ENCODE results near the gene TEP1. TPM values are rescaled to one million over a fixed set of nuclear protein-coding genes. Genes with fewer than 3 reads are reported as not detected.
"Not testable (repeated sequence)": the region's sequence is repeated elsewhere in the genome, so short reads cannot be mapped to it uniquely, and the experiment has no call there.

TEP1 gene
- total and polyA plus RNA-seq, 2 experiments from 2014 or later, result 3.0 to 8.5 TPM

DNA sequence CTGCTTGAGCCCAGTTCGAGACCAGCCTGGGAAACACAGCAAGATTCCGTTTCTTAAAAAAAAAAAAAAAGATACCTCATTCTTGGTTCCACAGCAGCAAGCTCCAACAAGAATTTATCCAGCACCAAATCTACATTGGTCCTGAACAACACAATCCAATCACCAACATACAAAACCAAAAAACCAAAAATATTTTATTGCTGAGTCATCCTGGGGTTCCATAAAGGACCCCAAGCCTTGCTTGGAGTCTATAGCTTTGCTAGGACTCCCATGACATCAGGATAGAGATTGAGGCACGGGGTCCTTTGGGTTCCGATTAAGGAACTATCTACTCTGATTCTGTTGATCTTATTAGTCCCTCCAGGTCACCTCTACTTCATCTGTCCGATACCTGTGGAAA lies 33.6 kb upstream of the TEP1 start:
- peaks cover 51% of the 10 kb centered on the region for H3K36me3 ChIP-seq (ENCODE audit: insufficient read depth)
- no peak overlapping the region for H2AFZ ChIP-seq
- no peak overlapping the region for H3K4me3 ChIP-seq
- H3K9me2 ChIP-seq (ENCODE audit: insufficient read depth), result 0 out of 2 replicates have a peak, but pooled peaks cover 9% of the 10 kb centered on the region
- H3F3A ChIP-seq (replicated peaks; ENCODE audit: low read depth), result no peaks in the 10 kb centered on the region
- no peaks in the 10 kb centered on the region for H3K79me2 ChIP-seq (replicated peaks; ENCODE audit: insufficient read depth)
- Mint-ChIP-seq H3K4me1 (no peaks in the 10 kb centered on the region), H3K36me3 (ENCODE audit: low read depth) (peaks cover 16% of the 10 kb centered on the region), H3K9me3 (peaks cover 4% of the 10 kb centered on the region; the same call in 1 of the 3 replicates), H3K4me3 (no peak overlapping the region), H3K27ac (peak overlapping the region; percentile 53), H3K27me3 (ENCODE audit: insufficient read depth, low read depth, poor library complexity) (no peaks in the 10 kb centered on the region)
- DNase-seq (ENCODE audit: low spot score) (no peak), ATAC-seq (no peak)
- no peaks in the 10 kb centered on the region for H3K4me1 ChIP-seq (ENCODE audit: insufficient read depth)
- no peaks in the 10 kb centered on the region; the same call in 1 of the 2 replicates for H4K20me1 ChIP-seq (replicated peaks; ENCODE audit: insufficient read depth)
- H3K27ac ChIP-seq (ENCODE audit: low read depth), result no peak overlapping the region
- no peaks in the 10 kb centered on the region for H3K27me3 ChIP-seq (ENCODE audit: insufficient read depth)
- TF ChIP-seq CTCF (conservative IDR thresholded peaks at IDR 0.05; ENCODE audit: low read depth in 2 of 2), result no peak
- no peak for TF ChIP-seq JUNB (IDR thresholded peaks at IDR 0.05; ENCODE audit: unreplicated experiment)
- TF ChIP-seq NANOG (IDR thresholded peaks at IDR 0.05; ENCODE audit: borderline replicate concordance), result no peak
- no peak for TF ChIP-seq STAT1 (IDR thresholded peaks at IDR 0.05; ENCODE audit: unreplicated experiment)
- TF ChIP-seq ZNF114 (CRISPR knock-in tag; IDR thresholded peaks at IDR 0.05), result no peak
- no peak for TF ChIP-seq ZNF462 (CRISPR knock-in tag; IDR thresholded peaks at IDR 0.05)
- TF ChIP-seq POLR2AphosphoS5 (IDR thresholded peaks at IDR 0.05; ENCODE audit: low read depth), result no peak
- no peak overlapping the region for H3K4me2 ChIP-seq

DNA sequence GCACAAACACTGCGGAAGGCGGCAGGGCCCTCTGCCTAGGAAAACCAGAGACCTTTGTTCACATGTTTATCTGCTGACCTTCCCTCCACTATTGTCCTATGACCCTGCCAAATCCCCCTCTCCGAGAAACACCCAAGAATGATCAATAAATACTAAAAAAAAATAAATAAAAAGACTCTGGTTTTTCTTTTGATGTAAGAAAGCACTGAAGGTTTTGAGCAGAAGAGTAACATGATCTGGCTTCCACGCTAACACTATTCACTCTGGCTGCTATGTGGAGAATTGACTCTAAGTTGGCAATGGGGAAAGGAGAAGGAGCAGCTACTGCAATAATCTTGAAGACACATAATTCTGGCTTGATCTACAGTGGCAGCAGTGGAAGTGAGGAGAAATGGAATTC lies 30.3 kb upstream of the TEP1 start:
- not testable (repeated sequence) for H3K27me3 ChIP-seq (ENCODE audit: insufficient read depth); H3K4me2 ChIP-seq; H4K20me1 ChIP-seq (replicated peaks; ENCODE audit: insufficient read depth); H3K36me3 Mint-ChIP-seq (ENCODE audit: low read depth); H3K27ac ChIP-seq (ENCODE audit: low read depth); H3K4me3 ChIP-seq; H3K4me1 ChIP-seq (ENCODE audit: insufficient read depth); H3K27me3 Mint-ChIP-seq (ENCODE audit: insufficient read depth, low read depth, poor library complexity); H3K9me3 Mint-ChIP-seq; H3F3A ChIP-seq (replicated peaks; ENCODE audit: low read depth); DNase-seq (ENCODE audit: low spot score); H3K27ac Mint-ChIP-seq; H3K79me2 ChIP-seq (replicated peaks; ENCODE audit: insufficient read depth); ATAC-seq; H3K4me1 Mint-ChIP-seq; H2AFZ ChIP-seq; H3K4me3 Mint-ChIP-seq
- Histone ChIP-seq H3K9me2 (ENCODE audit: insufficient read depth) (0 out of 2 replicates have a peak, but pooled peaks cover 11% of the 10 kb centered on the region), H3K36me3 (ENCODE audit: insufficient read depth) (peaks cover 29% of the 10 kb centered on the region)
